Nephron (organoid): ENCODE results near the gene PLSCR3.

ENCODE experiments used
- H3K27ac Mint-ChIP-seq, 3 experiments: 2 replicates each; pipeline ENCODE4 v1.8.0; 2020; ENCODE audit warnings: mixed read lengths in 3 of 3, mild to moderate bottlenecking in 2 of 3, moderate library complexity in 1 of 3
- H3K27me3 Mint-ChIP-seq: 2 replicates; pipeline ENCODE4 v1.8.0; 2021; ENCODE audit warnings: low read depth, mild to moderate bottlenecking, moderate library complexity, mixed read lengths
- H3K36me3 Mint-ChIP-seq: 2 replicates; pipeline ENCODE4 v1.8.0; 2020; ENCODE audit warnings: low read depth, mixed read lengths
- H3K4me1 Mint-ChIP-seq: 2 replicates; pipeline ENCODE4 v1.8.0; 2020; ENCODE audit warnings: mixed read lengths
- H3K4me3 Mint-ChIP-seq, 3 experiments: 2 replicates each; pipeline ENCODE4 v1.8.0; 2020; ENCODE audit warnings: mild to moderate bottlenecking in 3 of 3, mixed read lengths in 3 of 3, moderate library complexity in 2 of 3
- H3K9me3 Mint-ChIP-seq: 2 replicates; pipeline ENCODE4 v1.8.0; 2020; ENCODE audit warnings: mixed read lengths
- CTCF ChIP-seq, 3 experiments: fragments of 200-600 bp; sonication (generic); IDR thresholded peaks; one replicate each; pipeline ENCODE4 v1.5.0; 2021; ENCODE audit warnings: antibody characterized with exemption in 3 of 3; ENCODE audit not compliant: unreplicated experiment in 3 of 3

Gene PLSCR3

GRCh38 chr17:7403043-7403726, 8.9 kb upstream of the PLSCR3 start:
- TF ChIP-seq CTCF (IDR thresholded peaks at IDR 0.05; ENCODE audit: unreplicated experiment in 3 of 3), result no peak
- no peaks in the 10 kb centered on the region for H3K9me3 Mint-ChIP-seq
- peak overlapping the region; percentile 90 to 96 (median 94) for H3K4me3 Mint-ChIP-seq
- H3K27ac Mint-ChIP-seq, result peak overlapping the region; percentile 73 to 95 (median 95)
- peaks cover 13% of the 10 kb centered on the region for H3K4me1 Mint-ChIP-seq
- H3K27me3 Mint-ChIP-seq, result peaks cover 6% of the 10 kb centered on the region
- H3K36me3 Mint-ChIP-seq, result peaks cover 8% of the 10 kb centered on the region

DNA sequence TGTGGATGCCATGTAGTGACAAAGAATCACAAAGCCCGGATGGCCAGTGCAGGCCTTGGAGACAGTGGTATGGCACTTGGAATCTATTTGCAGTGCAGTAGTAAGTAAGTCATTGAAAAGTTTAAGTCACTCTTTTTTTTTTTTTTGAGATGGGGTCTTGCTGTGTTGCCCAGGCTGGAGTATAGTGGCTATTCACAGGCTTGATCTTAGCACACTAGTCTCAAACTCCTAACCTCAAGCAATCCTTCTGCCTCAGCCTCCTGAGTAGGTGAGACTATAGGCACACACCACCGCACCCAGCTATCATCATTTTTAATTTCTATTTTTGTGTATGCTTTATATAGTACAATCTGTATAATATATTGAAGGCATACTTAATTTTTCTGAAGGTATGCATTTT, 4.3 kb upstream of the PLSCR3 start:
- Mint-ChIP-seq H3K9me3 (no peaks in the 10 kb centered on the region), H3K4me3 (peak overlapping the region in 2 of 3 experiments; percentile 26 to 55), H3K27ac (peak overlapping the region in 1 of 3 experiments; percentile 21), H3K36me3 (peaks cover 8% of the 10 kb centered on the region), H3K4me1 (peaks cover 10% of the 10 kb centered on the region), H3K27me3 (no peaks in the 10 kb centered on the region)
- TF ChIP-seq CTCF (IDR thresholded peaks at IDR 0.05; ENCODE audit: unreplicated experiment in 3 of 3), result no peak

DNA sequence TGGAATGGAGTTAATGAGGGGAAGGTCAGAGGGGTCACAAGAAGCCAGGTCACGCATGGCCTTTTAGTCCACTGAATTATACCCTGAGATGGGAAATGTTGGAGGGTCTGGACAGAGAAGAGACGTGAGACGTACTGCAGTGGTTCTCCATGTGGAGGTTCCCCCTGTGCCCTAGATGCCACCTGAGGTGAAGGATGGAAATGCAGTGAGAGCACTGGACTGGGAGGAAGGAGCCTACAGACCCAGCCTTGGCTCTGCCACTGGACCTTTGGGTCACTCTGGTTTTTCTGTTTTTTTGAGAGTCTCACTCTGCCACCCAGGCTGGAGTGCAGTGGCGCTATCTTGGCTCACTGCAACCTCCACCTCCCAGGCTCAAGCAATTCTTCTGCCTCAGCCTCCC, 1.8 kb upstream of the PLSCR3 start:
- Mint-ChIP-seq H3K27me3 (no peaks in the 10 kb centered on the region), H3K9me3 (no peaks in the 10 kb centered on the region), H3K27ac (peak overlapping the region in 1 of 3 experiments; percentile 47), H3K4me3 (peak overlapping the region; percentile 2 to 31 (median 29)), H3K4me1 (peaks cover 6% of the 10 kb centered on the region), H3K36me3 (peaks cover 10% of the 10 kb centered on the region)
- no peak for TF ChIP-seq CTCF (IDR thresholded peaks at IDR 0.05; ENCODE audit: unreplicated experiment in 3 of 3)

- TF ChIP-seq CTCF (IDR thresholded peaks at IDR 0.05; ENCODE audit: unreplicated experiment in 3 of 3), result no peak
- Mint-ChIP-seq H3K4me3 (peak overlapping the region; percentile 91 to 92 (median 91)), H3K27me3 (no peaks in the 10 kb centered on the region), H3K36me3 (peaks cover 24% of the 10 kb centered on the region), H3K27ac (peak overlapping the region in 2 of 3 experiments; percentile 57 to 64), H3K9me3 (no peaks in the 10 kb centered on the region), H3K4me1 (peaks cover 6% of the 10 kb centered on the region)
These were observed 493 bp downstream of the PLSCR3 start for GRCh38 chr17:7393613-7394451.

DNA sequence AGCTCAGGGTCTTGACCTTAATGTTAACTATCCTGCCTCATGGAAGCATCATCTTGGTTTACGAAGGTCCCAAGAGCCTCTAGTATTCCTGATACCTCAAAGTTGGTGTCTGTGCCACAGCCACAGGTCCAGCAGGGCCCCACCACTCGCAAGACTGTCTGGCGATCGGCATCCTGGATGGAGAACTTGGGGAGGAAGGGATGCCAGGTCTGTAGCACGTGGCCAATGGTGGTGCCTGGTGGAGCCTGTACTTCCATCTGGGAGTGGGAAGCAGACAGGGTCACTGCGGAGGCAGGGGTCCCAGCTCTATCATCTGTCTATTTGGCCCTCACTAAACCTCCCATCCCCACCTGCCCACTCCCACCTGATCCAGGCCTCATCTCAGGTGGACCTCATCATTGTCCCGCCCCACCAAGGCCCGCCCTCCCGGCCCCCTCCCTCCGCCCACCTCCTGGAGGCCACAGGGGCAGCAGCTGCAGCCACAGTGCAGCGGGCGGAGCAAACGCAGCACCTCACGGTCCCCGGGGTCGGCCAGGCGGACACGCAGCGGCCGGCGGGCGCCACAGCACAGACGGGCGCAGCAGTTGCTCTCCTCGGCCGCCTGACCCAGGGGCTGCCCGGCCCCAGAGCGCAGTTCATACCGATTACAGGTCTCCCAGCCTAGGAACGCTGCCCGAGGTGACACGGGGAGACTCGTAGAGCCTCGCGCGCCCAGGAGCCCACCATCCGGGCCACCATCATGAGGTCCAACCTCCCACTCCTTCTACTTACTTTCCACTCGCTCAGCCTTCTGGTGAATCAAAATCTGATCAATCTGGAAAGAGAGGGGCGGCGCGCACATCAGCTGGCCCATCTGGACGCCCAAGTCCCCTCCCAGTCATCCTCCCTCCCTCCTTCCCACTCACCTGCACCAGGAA, 1.4 kb downstream of the PLSCR3 start:
- TF ChIP-seq CTCF (IDR thresholded peaks at IDR 0.05; ENCODE audit: unreplicated experiment in 3 of 3), result no peak
- H3K27me3 Mint-ChIP-seq, result no peaks in the 10 kb centered on the region
- H3K36me3 Mint-ChIP-seq, result peaks cover 27% of the 10 kb centered on the region

More for the DNA sequence above, 1.4 kb downstream of the PLSCR3 start:
- Mint-ChIP-seq H3K27ac (no peak overlapping the region), H3K9me3 (no peaks in the 10 kb centered on the region), H3K4me3 (peak overlapping the region; percentile 80 to 92 (median 91)), H3K4me1 (peaks cover 6% of the 10 kb centered on the region)
